ENCODE measurements around the gene PSMB7.

Gene PSMB7

GRCh38 chr9:124326378-124326777 is 88.9 kb downstream of the PSMB7 start:
- Histone ChIP-seq H3K14ac (ENCODE audit: low read length) (no peak overlapping the region), H2BK120ac (ENCODE audit: insufficient read depth, low read length, poor library complexity) (no peak overlapping the region), H2BK12ac (ENCODE audit: low read length) (no peak overlapping the region), H2AFZ (ENCODE audit: insufficient read depth, low read length, poor library complexity) (no peak overlapping the region), H4K12ac (ENCODE audit: low read depth, low read length) (no peak overlapping the region), H3K23ac (ENCODE audit: low read length) (no peak overlapping the region), H4K8ac (ENCODE audit: low read depth, low read length) (no peak overlapping the region), H3K9ac (ENCODE audit: low read length) (no peak overlapping the region), H3K27me3 (ENCODE audit: insufficient read depth, low read length) (no peaks in the 10 kb centered on the region), H3K9me3 (ENCODE audit: insufficient read depth, low read depth, low read length) (no peaks in the 10 kb centered on the region), H3K4me3 (ENCODE audit: low read depth, low read length) (no peak overlapping the region), H4K91ac (ENCODE audit: low read depth, low read length) (no peak overlapping the region), H3K36me3 (ENCODE audit: control insufficient read depth in 1 of 2, insufficient read depth in 2 of 2, low read length in 2 of 2) (peaks cover 79 to 80% of the 10 kb centered on the region in 2 experiments), H3K4me2 (ENCODE audit: low read length) (no peak overlapping the region), H3K18ac (ENCODE audit: low read length) (no peak overlapping the region), H2AK5ac (ENCODE audit: low read length) (no peak overlapping the region), H3K27ac (ENCODE audit: low read depth, low read length) (no peak overlapping the region), H3K79me2 (ENCODE audit: control insufficient read depth, insufficient read depth, low read length, poor library complexity) (no peaks in the 10 kb centered on the region), H2BK5ac (ENCODE audit: low read depth, low read length, poor library complexity) (no peak overlapping the region), H3K79me1 (ENCODE audit: low read length) (no peaks in the 10 kb centered on the region), H3K4ac (ENCODE audit: low read depth, low read length) (no peak overlapping the region), H3K4me1 (ENCODE audit: control insufficient read depth in 1 of 2, insufficient read depth in 2 of 2, low read length in 2 of 2) (no peaks in the 10 kb centered on the region)
- no CpG with 5 or more reads among the region's 21 CpGs for WGBS (ENCODE audit: extremely low coverage, insufficient coverage, insufficient read length)
- no peak for DNase-seq

GRCh38 chr9:124325816-124326215 is 89.4 kb downstream of the PSMB7 start:
- H3K36me3 ChIP-seq (ENCODE audit: control insufficient read depth in 1 of 2, insufficient read depth in 2 of 2, low read length in 2 of 2): peaks cover 79 to 84% of the 10 kb centered on the region in 2 experiments
- no peak overlapping the region for H3K14ac ChIP-seq (ENCODE audit: low read length)
- no peak overlapping the region for H2BK5ac ChIP-seq (ENCODE audit: low read depth, low read length, poor library complexity)
- H4K8ac ChIP-seq (ENCODE audit: low read depth, low read length): no peak overlapping the region
- WGBS (ENCODE audit: extremely low coverage, insufficient coverage, insufficient read length): no CpG with 5 or more reads among the region's 6 CpGs
- no peak overlapping the region for H3K23ac ChIP-seq (ENCODE audit: low read length)
- H3K79me2 ChIP-seq (ENCODE audit: control insufficient read depth, insufficient read depth, low read length, poor library complexity): no peaks in the 10 kb centered on the region
- no peak overlapping the region for H2AK5ac ChIP-seq (ENCODE audit: low read length)
- H3K4me1 ChIP-seq (ENCODE audit: control insufficient read depth in 1 of 2, insufficient read depth in 2 of 2, low read length in 2 of 2): no peaks in the 10 kb centered on the region
- DNase-seq: no peak
- no peak overlapping the region for H3K4me3 ChIP-seq (ENCODE audit: low read depth, low read length)
- no peaks in the 10 kb centered on the region for H3K27me3 ChIP-seq (ENCODE audit: insufficient read depth, low read length)
- H2BK120ac ChIP-seq (ENCODE audit: insufficient read depth, low read length, poor library complexity): no peak overlapping the region
- no peak overlapping the region for H4K91ac ChIP-seq (ENCODE audit: low read depth, low read length)
- no peak overlapping the region for H3K18ac ChIP-seq (ENCODE audit: low read length)
- H3K9me3 ChIP-seq (ENCODE audit: insufficient read depth, low read depth, low read length): no peaks in the 10 kb centered on the region
- no peak overlapping the region for H3K4ac ChIP-seq (ENCODE audit: low read depth, low read length)
- no peak overlapping the region for H4K12ac ChIP-seq (ENCODE audit: low read depth, low read length)
- no peaks in the 10 kb centered on the region for H3K79me1 ChIP-seq (ENCODE audit: low read length)
- H2AFZ ChIP-seq (ENCODE audit: insufficient read depth, low read length, poor library complexity): no peak overlapping the region
- no peak overlapping the region for H3K9ac ChIP-seq (ENCODE audit: low read length)
- no peak overlapping the region for H3K27ac ChIP-seq (ENCODE audit: low read depth, low read length)
- no peak overlapping the region for H2BK12ac ChIP-seq (ENCODE audit: low read length)
- H3K4me2 ChIP-seq (ENCODE audit: low read length): no peak overlapping the region

- H3K23ac ChIP-seq (ENCODE audit: low read length): no peak overlapping the region
- no peak overlapping the region for H2AK5ac ChIP-seq (ENCODE audit: low read length)
- no peak overlapping the region for H4K12ac ChIP-seq (ENCODE audit: low read depth, low read length)
- H3K4me3 ChIP-seq (ENCODE audit: low read depth, low read length): no peak overlapping the region
- H2BK12ac ChIP-seq (ENCODE audit: low read length): no peak overlapping the region
- no peak overlapping the region for H3K4me2 ChIP-seq (ENCODE audit: low read length)
- H3K79me2 ChIP-seq (ENCODE audit: control insufficient read depth, insufficient read depth, low read length, poor library complexity): no peaks in the 10 kb centered on the region
- no peak overlapping the region for H3K9ac ChIP-seq (ENCODE audit: low read length)
- H3K79me1 ChIP-seq (ENCODE audit: low read length): no peaks in the 10 kb centered on the region
- peaks cover 63 to 68% of the 10 kb centered on the region in 2 experiments for H3K36me3 ChIP-seq (ENCODE audit: control insufficient read depth in 1 of 2, insufficient read depth in 2 of 2, low read length in 2 of 2)
- H2BK120ac ChIP-seq (ENCODE audit: insufficient read depth, low read length, poor library complexity): no peak overlapping the region
- no CpG with 5 or more reads among the region's 10 CpGs for WGBS (ENCODE audit: extremely low coverage, insufficient coverage, insufficient read length)
- no peak overlapping the region for H4K8ac ChIP-seq (ENCODE audit: low read depth, low read length)
- H2AFZ ChIP-seq (ENCODE audit: insufficient read depth, low read length, poor library complexity): no peak overlapping the region
- no peak overlapping the region for H3K27ac ChIP-seq (ENCODE audit: low read depth, low read length)
- no peaks in the 10 kb centered on the region for H3K27me3 ChIP-seq (ENCODE audit: insufficient read depth, low read length)
- H3K4ac ChIP-seq (ENCODE audit: low read depth, low read length): no peak overlapping the region
- no peak overlapping the region for H3K14ac ChIP-seq (ENCODE audit: low read length)
- DNase-seq: no peak
- H2BK5ac ChIP-seq (ENCODE audit: low read depth, low read length, poor library complexity): no peak overlapping the region
- H4K91ac ChIP-seq (ENCODE audit: low read depth, low read length): no peak overlapping the region
- H3K4me1 ChIP-seq (ENCODE audit: control insufficient read depth in 1 of 2, insufficient read depth in 2 of 2, low read length in 2 of 2): peaks cover 0 to 3% of the 10 kb centered on the region in 2 experiments
- H3K18ac ChIP-seq (ENCODE audit: low read length): no peak overlapping the region
- peaks cover 2% of the 10 kb centered on the region for H3K9me3 ChIP-seq (ENCODE audit: insufficient read depth, low read depth, low read length)
These were observed 91.3 kb downstream of the PSMB7 start for GRCh38 chr9:124323904-124324303.

GRCh38 chr9:124322618-124323432 is 92.4 kb downstream of the PSMB7 start:
- WGBS (ENCODE audit: extremely low coverage, insufficient coverage, insufficient read length): no CpG with 5 or more reads among the region's 18 CpGs
- Histone ChIP-seq H3K79me2 (ENCODE audit: control insufficient read depth, insufficient read depth, low read length, poor library complexity) (no peaks in the 10 kb centered on the region), H2AFZ (ENCODE audit: insufficient read depth, low read length, poor library complexity) (no peak overlapping the region)

More at GRCh38 chr9:124322618-124323432, 92.4 kb downstream of the PSMB7 start:
- Histone ChIP-seq H3K9ac (ENCODE audit: low read length) (no peak overlapping the region), H4K91ac (ENCODE audit: low read depth, low read length) (no peak overlapping the region), H3K36me3 (ENCODE audit: control insufficient read depth in 1 of 2, insufficient read depth in 2 of 2, low read length in 2 of 2) (peaks cover 53 to 57% of the 10 kb centered on the region in 2 experiments), H3K9me3 (ENCODE audit: insufficient read depth, low read depth, low read length) (peaks cover 2% of the 10 kb centered on the region), H3K23ac (ENCODE audit: low read length) (no peak overlapping the region), H3K27ac (ENCODE audit: low read depth, low read length) (no peak overlapping the region), H2BK120ac (ENCODE audit: insufficient read depth, low read length, poor library complexity) (no peak overlapping the region), H3K79me1 (ENCODE audit: low read length) (no peaks in the 10 kb centered on the region), H3K14ac (ENCODE audit: low read length) (no peak overlapping the region), H3K4me2 (ENCODE audit: low read length) (no peak overlapping the region), H3K4ac (ENCODE audit: low read depth, low read length) (no peak overlapping the region), H3K4me3 (ENCODE audit: low read depth, low read length) (no peak overlapping the region), H2AK5ac (ENCODE audit: low read length) (no peak overlapping the region), H3K18ac (ENCODE audit: low read length) (no peak overlapping the region), H4K8ac (ENCODE audit: low read depth, low read length) (no peak overlapping the region), H2BK12ac (ENCODE audit: low read length) (no peak overlapping the region), H2BK5ac (ENCODE audit: low read depth, low read length, poor library complexity) (no peak overlapping the region), H4K12ac (ENCODE audit: low read depth, low read length) (no peak overlapping the region), H3K4me1 (ENCODE audit: control insufficient read depth in 1 of 2, insufficient read depth in 2 of 2, low read length in 2 of 2) (peaks cover 0 to 3% of the 10 kb centered on the region in 2 experiments), H3K27me3 (ENCODE audit: insufficient read depth, low read length) (no peaks in the 10 kb centered on the region)
- DNase-seq: no peak
